K562 (cell line): ENCODE results near the gene AP1G2.

Source experiments
- CTCF ChIP-seq, 3 experiments: IDR thresholded peaks in 2 of 3; conservative IDR thresholded peaks in 1 of 3; 2 replicates each; pipeline ENCODE4 v1.5.1; 2011 to 2012; ENCODE audit warnings: low read length in 3 of 3, mild to moderate bottlenecking in 3 of 3, control low read depth in 2 of 3, improper control_type of control experiment in 1 of 3, inconsistent platforms in 1 of 3, low read depth in 1 of 3, mixed read lengths in 1 of 3, moderate library complexity in 1 of 3; ENCODE audit not compliant: insufficient read depth in 2 of 3
- HDAC2 ChIP-seq: fragments of 450-650 bp; IDR thresholded peaks from 2 replicates; pipeline ENCODE4 v1.6.1; 2016; ENCODE audit warnings: mild to moderate bottlenecking
- HMG20A ChIP-seq: fragments of 450-650 bp; formaldehyde crosslinking; conservative IDR thresholded peaks from 2 replicates; pipeline ENCODE4 v1.4.0; 2020; ENCODE audit warnings: mild to moderate bottlenecking, mixed read lengths
- JUN ChIP-seq, 2 experiments: sonication (generic) in 1 of 2; formaldehyde crosslinking in 1 of 2; IDR thresholded peaks; 2 replicates each; pipeline versions ENCODE4 v1.6.1 to v1.8.0; 2012 to 2022; ENCODE audit warnings: borderline replicate concordance in 2 of 2, mild to moderate bottlenecking in 2 of 2, improper control_type of control experiment in 1 of 2, low read depth in 1 of 2, low read length in 1 of 2, missing genetic modification reagents in 1 of 2
- PHF8 ChIP-seq: fragments of 200-600 bp; sonication (generic); IDR thresholded peaks from 2 replicates; pipeline ENCODE4 v1.6.1; 2012; ENCODE audit warnings: mixed run types, mild to moderate bottlenecking, inconsistent platforms, low read length, moderate library complexity, borderline replicate concordance
- POLR2A ChIP-seq: fragments of 450-650 bp; conservative IDR thresholded peaks from 2 replicates; pipeline ENCODE4 v1.6.1; 2016
- REST ChIP-seq, 2 experiments: fragments of 450-650 bp; formaldehyde crosslinking in 1 of 2; IDR thresholded peaks; 2 replicates each; pipeline versions ENCODE4 v1.4.0 to v1.6.1; 2014 to 2020; ENCODE audit warnings: mild to moderate bottlenecking in 2 of 2, borderline replicate concordance in 1 of 2, low read depth in 1 of 2
- ZFP36 ChIP-seq: fragments of 150-350 bp; IDR thresholded peaks from 2 replicates; pipeline ENCODE4 v1.6.1; 2018; ENCODE audit warnings: low read length, low read depth; ENCODE audit not compliant: partially characterized antibody
- ZNF12 ChIP-seq: sonication (generic); formaldehyde crosslinking; IDR thresholded peaks from 2 replicates; pipeline ENCODE4 v1.4.0; 2020; ENCODE audit warnings: mild to moderate bottlenecking, missing genetic modification reagents
- ZNF639 ChIP-seq, 2 experiments: fragments of 200-800 bp in 1 of 2; sonication (Bioruptor generic) in 1 of 2; sonication (generic) in 1 of 2; formaldehyde crosslinking in 1 of 2; IDR thresholded peaks in 1 of 2; conservative IDR thresholded peaks in 1 of 2; 2 replicates each; pipeline versions ENCODE4 v1.5.0 to v1.6.1; 2016 to 2020; ENCODE audit warnings: missing compliant biosample characterization in 1 of 2, missing genetic modification characterization in 1 of 2, missing genetic modification reagents in 1 of 2
- ZNF699 ChIP-seq: fragments of 250-450 bp; sonication (Bioruptor Pico); IDR thresholded peaks from 2 replicates; pipeline ENCODE4 v1.8.0; 2021; ENCODE audit warnings: mild to moderate bottlenecking, moderate library complexity; ENCODE audit not compliant: insufficient replicate concordance
- TF ChIP-seq, protein P1 (sequence below), 2 experiments: fragments of 450-650 bp in 1 of 2; sonication (generic) in 1 of 2; formaldehyde crosslinking; conservative IDR thresholded peaks; 2 replicates each; pipeline versions ENCODE4 v1.4.0 to v1.8.1; 2020 to 2022; ENCODE audit warnings: mild to moderate bottlenecking in 1 of 2, missing genetic modification reagents in 1 of 2

DNA sequence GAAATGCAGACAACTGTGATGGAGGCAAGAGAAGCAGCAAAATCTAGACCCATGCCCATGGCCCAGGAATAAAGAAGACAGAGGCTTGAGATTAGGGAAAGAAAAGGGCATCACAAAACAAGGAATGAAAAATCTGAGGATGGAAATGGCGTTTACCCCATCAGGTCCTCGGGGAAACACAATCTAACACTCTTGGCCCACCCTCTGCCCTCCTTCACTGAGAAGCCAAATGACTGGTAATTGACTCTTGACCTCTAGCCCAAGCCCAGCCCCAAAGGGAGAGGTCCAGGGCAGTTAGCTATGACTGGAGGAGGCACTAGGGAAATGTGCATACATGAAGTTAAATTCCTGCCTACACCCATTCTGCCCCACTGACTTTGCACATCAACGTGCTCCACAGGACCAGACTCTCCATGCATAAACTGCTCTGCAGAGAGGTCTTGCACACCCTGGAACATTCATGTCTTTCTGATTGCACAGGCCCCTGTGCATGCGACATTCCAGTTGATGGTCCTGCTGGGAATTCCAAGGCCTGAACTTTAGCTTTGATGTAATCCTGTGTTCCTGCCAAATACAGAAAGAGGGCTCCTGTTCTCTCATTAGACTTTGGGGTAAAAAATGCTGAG, 21.7 kb downstream of the AP1G2 start:
- TF ChIP-seq, protein P1, sequence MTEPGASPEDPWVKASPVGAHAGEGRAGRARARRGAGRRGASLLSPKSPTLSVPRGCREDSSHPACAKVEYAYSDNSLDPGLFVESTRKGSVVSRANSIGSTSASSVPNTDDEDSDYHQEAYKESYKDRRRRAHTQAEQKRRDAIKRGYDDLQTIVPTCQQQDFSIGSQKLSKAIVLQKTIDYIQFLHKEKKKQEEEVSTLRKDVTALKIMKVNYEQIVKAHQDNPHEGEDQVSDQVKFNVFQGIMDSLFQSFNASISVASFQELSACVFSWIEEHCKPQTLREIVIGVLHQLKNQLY (CRISPR knock-in tag; conservative IDR thresholded peaks at IDR 0.05) = no peak
- TF ChIP-seq HDAC2 (no peak), JUN (IDR thresholded peaks at IDR 0.05; ENCODE audit: borderline replicate concordance, low read depth, low read length) (no peak), JUN (CRISPR knock-in tag; IDR thresholded peaks at IDR 0.05; ENCODE audit: borderline replicate concordance) (no peak), PHF8 (no peak), ZNF639 (CRISPR knock-in tag; conservative IDR thresholded peaks at IDR 0.05 in 1 of 2, IDR thresholded peaks at IDR 0.05 in 1 of 2) (no peak), CTCF (IDR thresholded peaks at IDR 0.05 in 2 of 3, conservative IDR thresholded peaks at IDR 0.05 in 1 of 3; ENCODE audit: insufficient read depth in 2 of 3, low read depth in 1 of 3, low read length in 3 of 3) (no peak), ZNF12 (CRISPR knock-in tag) (no peak), ZNF699 (CRISPR knock-in tag) (no peak), HMG20A (CRISPR knock-in tag) (no peak), POLR2A (no peak), REST (IDR thresholded peaks at IDR 0.05; ENCODE audit: borderline replicate concordance) (no peak), REST (CRISPR knock-in tag; IDR thresholded peaks at IDR 0.05; ENCODE audit: low read depth) (no peak), ZFP36 (no peak)
